GM10248 (cell line): Measurements from ENCODE around the gene GBF1.

Source experiments
- CTCF ChIA-PET: fragments of 300-600 bp; sonication (Branson Sonifier 250); formaldehyde crosslinking; extraction: SDS; loops from one replicate; lab custom pipeline; 2021; ENCODE audit warnings: antibody characterized with exemption; lab: Yijun Ruan, JAX
- POLR2A ChIA-PET: fragments of 350-650 bp; sonication (Branson Sonifier 250); formaldehyde crosslinking; extraction: SDS; loops from one replicate; lab custom pipeline; 2020; ENCODE audit warnings: antibody characterized with exemption; lab: Yijun Ruan, JAX
- DNase-seq: peaks from one replicate; pipeline ENCODE4 v3.0.0; 2012; ENCODE audit errors: extremely low spot score
- TF ChIP-seq, protein P1 (sequence below): IDR thresholded peaks from 2 replicates; pipeline ENCODE4 v1.5.1; 2012; ENCODE audit warnings: mild to moderate bottlenecking, low read depth; ENCODE audit errors: extremely low read depth, missing control alignments, control extremely low read depth

Gene GBF1

GRCh38 chr10:102287538-102287937 lies 42.2 kb downstream of the GBF1 start:
- TF ChIP-seq, protein P1, sequence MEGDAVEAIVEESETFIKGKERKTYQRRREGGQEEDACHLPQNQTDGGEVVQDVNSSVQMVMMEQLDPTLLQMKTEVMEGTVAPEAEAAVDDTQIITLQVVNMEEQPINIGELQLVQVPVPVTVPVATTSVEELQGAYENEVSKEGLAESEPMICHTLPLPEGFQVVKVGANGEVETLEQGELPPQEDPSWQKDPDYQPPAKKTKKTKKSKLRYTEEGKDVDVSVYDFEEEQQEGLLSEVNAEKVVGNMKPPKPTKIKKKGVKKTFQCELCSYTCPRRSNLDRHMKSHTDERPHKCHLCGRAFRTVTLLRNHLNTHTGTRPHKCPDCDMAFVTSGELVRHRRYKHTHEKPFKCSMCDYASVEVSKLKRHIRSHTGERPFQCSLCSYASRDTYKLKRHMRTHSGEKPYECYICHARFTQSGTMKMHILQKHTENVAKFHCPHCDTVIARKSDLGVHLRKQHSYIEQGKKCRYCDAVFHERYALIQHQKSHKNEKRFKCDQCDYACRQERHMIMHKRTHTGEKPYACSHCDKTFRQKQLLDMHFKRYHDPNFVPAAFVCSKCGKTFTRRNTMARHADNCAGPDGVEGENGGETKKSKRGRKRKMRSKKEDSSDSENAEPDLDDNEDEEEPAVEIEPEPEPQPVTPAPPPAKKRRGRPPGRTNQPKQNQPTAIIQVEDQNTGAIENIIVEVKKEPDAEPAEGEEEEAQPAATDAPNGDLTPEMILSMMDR = no peak
- ChIA-PET CTCF (interaction anchor here (0.9 to 1.4 kb wide), 4 partner anchors 14 to 58 kb away, joined by 3 to 7 read pairs (median 3); no protein-coding TSS in a partner anchor), POLR2A (no interaction called here)
- DNase-seq = no peak

GRCh38 chr10:102287991-102288390 lies 42.7 kb downstream of the GBF1 start:
- ChIA-PET CTCF (interaction anchor here (0.9 to 1.4 kb wide), 4 partner anchors 14 to 58 kb away, joined by 3 to 7 read pairs (median 3); no protein-coding TSS in a partner anchor), POLR2A (no interaction called here)

GRCh38 chr10:102289356-102289755 lies 44.0 kb downstream of the GBF1 start:
- ChIA-PET POLR2A (no interaction called here), CTCF (no interaction called here)
- DNase-seq = no peak
- TF ChIP-seq, protein P1 = no peak

More at GRCh38 chr10:102287991-102288390, 42.7 kb downstream of the GBF1 start:
- TF ChIP-seq, protein P1 = no peak
- DNase-seq = no peak

- POLR2A ChIA-PET = no interaction called here
- TF ChIP-seq, protein P1 = no peak
- DNase-seq = no peak
- CTCF ChIA-PET = interaction anchor here (2.1 kb wide), 1 partner anchor 62 kb away, joined by 7 read pairs; no protein-coding TSS in a partner anchor
These were observed 44.5 kb downstream of the GBF1 start for GRCh38 chr10:102289840-102290239.

DNA sequence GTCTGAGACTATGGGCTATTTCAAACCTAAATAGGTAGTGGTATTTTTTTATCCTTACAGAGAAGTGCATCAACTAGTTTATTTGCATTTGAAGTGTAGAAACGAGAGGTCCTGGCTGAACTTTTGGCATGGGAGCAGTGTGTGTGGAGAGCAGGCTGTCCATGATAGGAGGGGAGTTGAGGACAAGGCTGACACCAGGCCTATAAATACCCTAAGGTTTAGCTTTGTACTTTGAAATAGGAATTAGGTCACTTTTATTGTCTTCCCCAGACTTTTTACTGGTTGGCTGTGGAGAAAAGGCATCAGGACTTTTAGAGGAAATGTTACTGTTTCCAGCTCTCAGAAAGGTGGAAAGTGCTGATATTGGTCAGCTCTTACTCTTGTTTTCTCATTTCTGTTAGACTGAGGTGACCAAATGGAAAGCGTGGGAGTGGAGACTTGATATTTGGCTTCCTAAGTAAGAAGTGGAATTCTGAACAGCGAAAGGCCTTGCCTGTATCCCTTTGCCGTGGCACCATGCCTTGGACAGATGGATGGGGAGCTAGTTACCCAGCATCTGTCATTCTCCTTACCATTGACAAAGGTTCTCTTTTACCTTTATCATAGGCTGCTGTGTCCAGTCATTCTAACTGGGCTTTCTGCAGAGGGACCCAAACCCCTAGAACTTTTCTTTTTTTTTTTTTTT lies 46.0 kb downstream of the GBF1 start:
- no peak for DNase-seq
- ChIA-PET POLR2A (no interaction called here), CTCF (interaction anchor here (1.0 to 2.1 kb wide), 10 partner anchors 8 to 79 kb away, joined by 3 to 7 read pairs (median 3); partner anchors contain the start of gene GBF1)
- TF ChIP-seq, protein P1 = no peak

DNA sequence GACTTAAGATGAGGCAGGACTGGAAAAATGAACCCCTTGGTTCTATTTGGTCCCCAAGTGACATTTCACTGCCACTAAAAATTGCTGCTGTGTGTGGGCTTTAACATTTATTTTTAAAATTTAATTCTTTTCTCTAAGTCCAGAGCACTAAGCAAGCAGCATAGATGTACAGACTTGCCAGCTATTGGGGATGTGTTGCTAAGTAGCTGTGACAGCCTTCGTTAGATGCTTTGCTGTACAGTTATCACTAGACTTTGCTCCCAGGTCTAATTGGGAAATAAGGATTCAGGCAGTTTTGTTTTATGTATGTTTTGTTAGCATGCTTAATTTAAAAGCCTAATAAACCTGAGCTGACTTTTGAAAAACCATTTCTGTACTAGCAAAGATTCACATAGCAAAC lies 51.8 kb downstream of the GBF1 start:
- ChIA-PET POLR2A (interaction anchor here (0.7 kb wide), 1 partner anchor 20 kb away, joined by 3 read pairs; no protein-coding TSS in a partner anchor), CTCF (interaction anchor here (0.9 to 2.3 kb wide), 6 partner anchors 10 to 53 kb away, joined by 3 to 8 read pairs (median 3); no protein-coding TSS in a partner anchor)
- TF ChIP-seq, protein P1 = no peak
- no peak for DNase-seq
